GM12874 (cell line): ENCODE data around the gene DCLK1.

Experiments used
- TF ChIP-seq, protein P1 (sequence below): IDR thresholded peaks from 2 replicates; pipeline ENCODE4 v1.5.1; 2011; ENCODE audit warnings: low read depth, mild to moderate bottlenecking, control low read depth, low read length, moderate library complexity; ENCODE audit not compliant: insufficient read depth

DCLK1 gene

DNA sequence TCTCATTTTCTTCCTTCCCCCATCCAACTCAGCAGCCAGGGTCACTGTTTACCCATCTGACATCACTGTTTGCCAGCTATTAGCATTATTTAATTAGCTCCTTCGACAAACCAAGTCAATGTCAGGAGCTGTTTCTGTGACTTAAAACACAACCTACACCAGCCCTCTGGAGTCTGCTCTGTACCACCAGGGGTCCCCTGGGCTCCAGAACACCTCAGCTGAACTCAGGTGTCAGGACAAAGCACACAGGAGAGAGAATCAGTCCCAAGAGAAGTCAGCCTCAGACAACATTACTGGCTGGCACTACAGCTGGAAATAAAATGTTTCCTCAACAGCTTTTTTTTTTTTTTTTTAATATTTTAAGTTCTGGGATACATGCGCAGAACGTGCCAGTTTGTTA lies 45.1 kb downstream of the DCLK1 start:
- TF ChIP-seq, protein P1, sequence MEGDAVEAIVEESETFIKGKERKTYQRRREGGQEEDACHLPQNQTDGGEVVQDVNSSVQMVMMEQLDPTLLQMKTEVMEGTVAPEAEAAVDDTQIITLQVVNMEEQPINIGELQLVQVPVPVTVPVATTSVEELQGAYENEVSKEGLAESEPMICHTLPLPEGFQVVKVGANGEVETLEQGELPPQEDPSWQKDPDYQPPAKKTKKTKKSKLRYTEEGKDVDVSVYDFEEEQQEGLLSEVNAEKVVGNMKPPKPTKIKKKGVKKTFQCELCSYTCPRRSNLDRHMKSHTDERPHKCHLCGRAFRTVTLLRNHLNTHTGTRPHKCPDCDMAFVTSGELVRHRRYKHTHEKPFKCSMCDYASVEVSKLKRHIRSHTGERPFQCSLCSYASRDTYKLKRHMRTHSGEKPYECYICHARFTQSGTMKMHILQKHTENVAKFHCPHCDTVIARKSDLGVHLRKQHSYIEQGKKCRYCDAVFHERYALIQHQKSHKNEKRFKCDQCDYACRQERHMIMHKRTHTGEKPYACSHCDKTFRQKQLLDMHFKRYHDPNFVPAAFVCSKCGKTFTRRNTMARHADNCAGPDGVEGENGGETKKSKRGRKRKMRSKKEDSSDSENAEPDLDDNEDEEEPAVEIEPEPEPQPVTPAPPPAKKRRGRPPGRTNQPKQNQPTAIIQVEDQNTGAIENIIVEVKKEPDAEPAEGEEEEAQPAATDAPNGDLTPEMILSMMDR, result no peak

DNA sequence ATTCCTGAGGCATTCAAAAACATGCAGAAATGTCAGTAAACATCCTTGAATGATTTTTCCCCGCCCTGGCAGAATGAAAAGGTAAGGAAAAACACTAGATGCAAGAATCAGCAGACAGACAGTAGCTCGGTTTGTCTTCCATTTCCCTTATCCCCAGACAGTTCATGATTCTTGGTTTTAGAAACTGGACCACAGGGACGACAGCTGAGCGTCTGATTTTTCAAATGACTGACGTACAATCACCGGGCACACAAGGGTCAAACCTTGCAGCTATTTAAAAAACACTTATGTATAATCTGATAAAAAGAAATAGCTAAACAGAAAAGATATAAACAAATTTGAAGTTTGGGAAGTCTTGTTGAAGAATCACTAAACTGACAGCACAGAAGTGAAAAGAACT lies 47.1 kb downstream of the DCLK1 start:
- TF ChIP-seq, protein P1, result no peak

DNA sequence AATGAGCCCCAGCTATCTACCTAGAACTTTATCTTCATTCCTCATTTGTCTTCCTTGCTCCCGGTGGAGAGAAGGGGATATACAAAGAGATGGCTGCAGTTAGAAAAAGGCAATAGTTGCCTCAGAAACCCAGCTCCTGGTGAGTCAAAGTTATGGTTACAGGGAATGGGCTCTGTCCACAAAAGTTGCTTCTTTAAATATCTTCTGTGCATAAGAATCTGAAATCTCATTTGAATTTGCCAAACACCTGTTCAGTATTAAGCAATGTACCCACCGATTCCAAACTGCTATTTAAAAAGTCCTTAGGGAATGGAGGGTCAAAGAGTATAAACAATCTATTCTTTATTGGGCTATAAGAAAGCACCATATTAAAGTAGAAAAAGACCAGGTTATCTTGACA lies 48.4 kb downstream of the DCLK1 start:
- TF ChIP-seq, protein P1, result no peak

DNA sequence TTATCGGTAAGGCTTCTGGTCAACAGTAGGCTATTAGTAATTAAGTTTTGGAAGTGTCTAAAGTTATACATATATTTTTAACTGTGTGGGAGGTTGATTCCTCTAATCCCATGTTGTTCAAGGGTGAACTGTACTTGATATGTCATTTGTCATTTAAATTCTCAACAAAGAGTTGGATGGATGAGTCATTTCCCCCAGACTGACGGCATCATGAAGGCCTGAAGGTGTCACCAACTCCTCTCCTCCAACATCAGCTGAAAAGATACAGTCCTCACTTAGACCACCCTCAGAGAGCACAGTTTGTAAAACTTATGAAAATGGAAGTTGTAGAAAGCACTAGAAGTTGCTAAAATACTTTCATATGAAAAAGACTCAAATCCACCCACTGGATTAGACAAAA lies 48.8 kb downstream of the DCLK1 start:
- TF ChIP-seq, protein P1, result no peak

DNA sequence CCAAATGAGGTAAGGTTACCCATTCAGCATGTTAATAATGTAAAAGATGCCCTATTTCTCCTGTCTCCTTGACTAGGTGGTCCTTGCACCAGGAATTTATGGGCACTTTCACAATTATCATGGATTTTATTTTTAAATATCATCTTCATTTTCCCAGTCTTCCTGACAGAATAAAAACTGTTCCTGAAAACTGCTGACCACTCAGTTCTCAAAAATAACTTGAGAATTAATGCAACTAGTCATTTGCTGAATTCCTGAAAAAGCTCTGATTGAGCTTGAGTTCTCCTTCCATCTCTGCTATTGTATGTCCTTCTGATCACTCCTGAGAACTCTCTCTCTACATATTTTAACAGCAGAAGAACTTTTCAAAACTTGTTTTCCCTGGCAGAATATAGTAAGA lies 55.0 kb downstream of the DCLK1 start:
- TF ChIP-seq, protein P1, result no peak

DNA sequence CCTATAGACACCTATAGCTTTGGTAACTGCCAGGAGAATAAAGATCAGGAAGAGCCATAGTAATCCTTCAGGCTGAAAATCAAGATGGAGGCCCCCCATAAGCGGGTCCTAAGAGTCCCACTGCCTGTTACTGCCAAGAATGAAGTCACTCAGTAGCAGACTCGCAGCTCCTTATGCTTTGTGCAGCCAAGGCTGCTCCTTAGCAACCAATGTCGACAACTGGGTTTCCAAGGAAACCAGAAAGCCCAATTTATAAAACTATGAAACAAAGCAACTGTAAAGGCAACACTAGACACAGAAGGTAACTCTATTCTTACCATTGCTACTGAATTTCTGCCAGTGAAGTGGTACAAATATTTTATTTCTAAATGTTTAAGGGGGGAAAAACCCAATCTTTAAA lies 56.5 kb downstream of the DCLK1 start:
- TF ChIP-seq, protein P1, result no peak

DNA sequence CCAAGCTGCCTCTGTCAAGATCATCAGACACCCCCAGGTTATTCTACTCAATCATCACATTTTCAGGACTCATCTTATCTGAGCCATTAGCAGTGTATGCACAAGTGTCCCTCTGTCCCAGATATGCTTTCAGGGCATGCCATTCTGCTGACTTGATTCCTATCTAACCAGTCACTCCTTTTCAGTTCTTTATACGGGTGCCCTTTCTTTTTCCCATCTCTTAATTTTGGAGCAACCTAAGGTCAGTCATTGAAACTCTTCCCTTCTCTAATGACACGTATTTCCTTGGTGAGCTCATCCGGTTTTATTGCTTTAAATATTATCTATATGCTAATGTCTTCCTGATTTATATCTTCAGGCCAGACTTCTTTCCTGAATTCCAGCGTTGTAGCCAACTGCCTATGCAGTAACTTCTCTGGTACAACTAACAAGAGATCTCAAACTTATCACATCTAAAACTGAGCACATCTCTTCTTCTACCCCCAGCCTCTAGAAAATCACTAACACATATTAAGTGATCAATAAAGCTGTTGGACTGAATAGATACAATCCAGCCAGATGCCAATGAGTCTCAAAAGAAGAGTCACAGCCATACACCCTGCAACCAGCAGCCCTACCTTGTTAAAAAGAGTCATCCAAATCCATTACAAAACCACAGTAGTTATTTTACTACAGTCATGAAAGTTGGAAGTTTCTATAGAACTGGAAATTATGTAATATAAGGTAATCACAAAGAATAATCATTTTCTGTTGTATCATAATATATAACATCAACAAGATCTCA lies 58.8 kb downstream of the DCLK1 start:
- TF ChIP-seq, protein P1, result no peak
